ENCODE measurements around the gene PRICKLE2. TPM values are rescaled to one million over a fixed set of nuclear protein-coding genes. Genes with fewer than 3 reads are reported as not detected.

The PRICKLE2 gene
- polyA plus RNA-seq, 1 donor = 6.9 TPM

- DNase-seq (ENCODE audit: low read depth) = no peak
These were observed 91.3 kb downstream of the PRICKLE2 start for GRCh38 chr3:64133987-64134386.

- no peak for DNase-seq (ENCODE audit: low read depth)
These were observed 92.0 kb downstream of the PRICKLE2 start for GRCh38 chr3:64133272-64133671.

GRCh38 chr3:64131725-64132469 lies 93.4 kb downstream of the PRICKLE2 start:
- no peak for DNase-seq (ENCODE audit: low read depth)

- no peak for DNase-seq (ENCODE audit: low read depth)
These were observed 94.8 kb downstream of the PRICKLE2 start for GRCh38 chr3:64130436-64130835.

GRCh38 chr3:64129581-64129980 lies 95.7 kb downstream of the PRICKLE2 start:
- no peak for DNase-seq (ENCODE audit: low read depth)

- no peak for DNase-seq (ENCODE audit: low read depth)
These were observed 96.2 kb downstream of the PRICKLE2 start for GRCh38 chr3:64129106-64129505.

GRCh38 chr3:64125561-64125960 lies 99.7 kb downstream of the PRICKLE2 start:
- no peak for DNase-seq (ENCODE audit: low read depth)

GRCh38 chr3:64123931-64124330 lies 101.3 kb downstream of the PRICKLE2 start:
- DNase-seq (ENCODE audit: low read depth) = no peak

- DNase-seq (ENCODE audit: low read depth) = no peak
These were observed 102.8 kb downstream of the PRICKLE2 start for GRCh38 chr3:64122476-64122875.

GRCh38 chr3:64121750-64122311 lies 103.4 kb downstream of the PRICKLE2 start:
- no peak for DNase-seq (ENCODE audit: low read depth)

- DNase-seq (ENCODE audit: low read depth) = no peak
These were observed 104.4 kb downstream of the PRICKLE2 start for GRCh38 chr3:64120876-64121275.

- no peak for DNase-seq (ENCODE audit: low read depth)
These were observed 107.8 kb downstream of the PRICKLE2 start for GRCh38 chr3:64117483-64117882.

- no peak for DNase-seq (ENCODE audit: low read depth)
These were observed 110.6 kb downstream of the PRICKLE2 start for GRCh38 chr3:64114651-64115050.

GRCh38 chr3:64111872-64112271 lies 113.4 kb downstream of the PRICKLE2 start:
- no peak for DNase-seq (ENCODE audit: low read depth)

- DNase-seq (ENCODE audit: low read depth) = no peak
These were observed 114.2 kb downstream of the PRICKLE2 start for GRCh38 chr3:64111083-64111482.

GRCh38 chr3:64110071-64110470 lies 115.2 kb downstream of the PRICKLE2 start:
- DNase-seq (ENCODE audit: low read depth) = no peak

- no peak for DNase-seq (ENCODE audit: low read depth)
These were observed 115.8 kb downstream of the PRICKLE2 start for GRCh38 chr3:64109438-64109837.

GRCh38 chr3:64108784-64109317 lies 116.4 kb downstream of the PRICKLE2 start:
- no peak for DNase-seq (ENCODE audit: low read depth)

- no peak for DNase-seq (ENCODE audit: low read depth)
These were observed 117.0 kb downstream of the PRICKLE2 start for GRCh38 chr3:64108231-64108630.

- no peak for DNase-seq (ENCODE audit: low read depth)
These were observed 118.1 kb downstream of the PRICKLE2 start for GRCh38 chr3:64107190-64107589.

- no peak for DNase-seq (ENCODE audit: low read depth)
These were observed 119.5 kb downstream of the PRICKLE2 start for GRCh38 chr3:64105816-64106215.

GRCh38 chr3:64104691-64105111 lies 120.6 kb downstream of the PRICKLE2 start:
- DNase-seq (ENCODE audit: low read depth) = no peak

GRCh38 chr3:64104006-64104405 lies 121.3 kb downstream of the PRICKLE2 start:
- DNase-seq (ENCODE audit: low read depth) = no peak

Data from forelimb muscle (tissue), 1 donor.